NCI-H2196 treated with DMSO at 0.1 percent for 48 hours (cell line): ENCODE data around the gene RGS3.

ENCODE experiments used
- DNase-seq: peaks from one replicate; lab custom pipeline; 2025; ENCODE audit not compliant: unreplicated experiment; lab: John Stamatoyannopoulos, UW

RGS3 gene

DNA sequence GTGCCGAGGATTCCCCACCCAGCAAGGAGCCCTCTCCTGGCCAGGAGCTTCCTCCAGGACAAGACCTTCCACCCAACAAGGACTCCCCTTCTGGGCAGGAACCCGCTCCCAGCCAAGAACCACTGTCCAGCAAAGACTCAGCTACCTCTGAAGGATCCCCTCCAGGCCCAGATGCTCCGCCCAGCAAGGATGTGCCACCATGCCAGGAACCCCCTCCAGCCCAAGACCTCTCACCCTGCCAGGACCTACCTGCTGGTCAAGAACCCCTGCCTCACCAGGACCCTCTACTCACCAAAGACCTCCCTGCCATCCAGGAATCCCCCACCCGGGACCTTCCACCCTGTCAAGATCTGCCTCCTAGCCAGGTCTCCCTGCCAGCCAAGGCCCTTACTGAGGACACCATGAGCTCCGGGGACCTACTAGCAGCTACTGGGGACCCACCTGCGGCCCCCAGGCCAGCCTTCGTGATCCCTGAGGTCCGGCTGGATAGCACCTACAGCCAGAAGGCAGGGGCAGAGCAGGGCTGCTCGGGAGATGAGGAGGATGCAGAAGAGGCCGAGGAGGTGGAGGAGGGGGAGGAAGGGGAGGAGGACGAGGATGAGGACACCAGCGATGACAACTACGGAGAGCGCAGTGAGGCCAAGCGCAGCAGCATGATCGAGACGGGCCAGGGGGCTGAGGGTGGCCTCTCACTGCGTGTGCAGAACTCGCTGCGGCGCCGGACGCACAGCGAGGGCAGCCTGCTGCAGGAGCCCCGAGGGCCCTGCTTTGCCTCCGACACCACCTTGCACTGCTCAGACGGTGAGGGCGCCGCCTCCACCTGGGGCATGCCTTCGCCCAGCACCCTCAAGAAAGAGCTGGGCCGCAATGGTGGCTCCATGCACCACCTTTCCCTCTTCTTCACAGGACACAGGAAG lies 120.2 kb downstream of the RGS3 start:
- no peak for DNase-seq

DNA sequence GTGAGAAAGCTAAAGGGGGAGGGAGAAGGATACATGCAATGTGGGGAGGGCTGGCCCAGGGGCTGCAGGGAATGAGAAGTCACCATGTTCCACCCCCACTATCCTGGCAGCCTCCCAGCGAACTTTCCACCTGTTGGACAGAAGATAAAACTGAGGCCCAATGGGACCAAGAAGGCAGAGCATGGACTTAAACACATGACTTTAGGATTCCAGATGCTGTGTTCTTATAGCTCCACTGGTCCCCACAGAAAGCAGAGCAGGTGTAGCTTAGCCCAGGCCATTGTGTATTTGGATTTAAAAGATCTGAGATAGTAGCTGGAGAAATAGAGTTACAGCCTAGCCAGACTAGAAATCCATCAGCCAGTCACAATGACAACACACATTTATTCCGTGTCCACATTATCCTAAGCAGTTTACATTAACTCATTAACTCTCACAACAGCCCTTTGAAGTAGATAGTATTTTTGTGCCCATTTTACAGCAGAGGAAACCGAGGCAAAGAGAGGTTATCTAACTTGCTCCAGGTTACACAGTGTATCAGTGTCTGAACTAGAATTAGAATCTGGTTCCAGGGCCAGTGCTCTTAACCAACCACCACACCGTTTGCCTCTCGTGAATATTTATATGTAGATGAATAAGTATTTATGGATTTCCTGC lies 121.0 kb downstream of the RGS3 start:
- DNase-seq: no peak

DNA sequence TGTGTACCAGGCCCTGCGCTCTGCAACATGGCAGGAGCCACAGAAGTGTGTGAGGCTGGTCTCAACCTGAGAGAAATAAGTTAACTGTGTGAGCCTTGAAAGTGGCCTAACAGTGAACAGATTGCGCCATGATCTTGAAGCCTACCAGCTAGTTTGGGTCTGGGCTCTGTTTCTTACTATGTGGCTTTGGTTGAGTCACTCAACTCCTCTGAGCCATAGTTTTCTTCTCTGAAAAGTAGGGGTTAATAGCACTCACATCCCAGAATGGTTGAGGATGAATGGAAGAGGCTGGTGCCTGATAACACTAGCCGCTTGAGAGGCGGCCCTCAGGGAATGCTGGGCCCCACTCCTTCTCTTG lies 121.5 kb downstream of the RGS3 start:
- no peak for DNase-seq

DNA sequence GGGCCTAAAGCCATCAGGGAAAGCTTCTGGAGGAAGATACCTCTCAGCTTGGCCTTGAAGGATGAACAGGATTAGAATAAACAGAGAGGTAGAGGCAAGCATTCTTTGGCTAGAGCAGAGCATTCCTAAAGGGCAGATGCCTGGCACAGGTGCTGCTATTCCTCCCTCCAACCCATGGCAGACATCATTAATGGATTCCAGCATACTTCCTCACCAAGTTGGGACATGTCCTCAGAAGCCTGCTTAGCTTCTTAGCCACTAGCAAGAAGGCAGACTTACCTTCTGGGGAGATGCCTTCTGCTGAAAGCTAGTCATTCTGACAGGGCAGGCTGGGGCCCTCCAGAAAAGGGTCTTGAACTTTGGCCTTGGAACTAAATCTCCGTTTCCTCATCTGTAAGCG lies 122.0 kb downstream of the RGS3 start:
- no peak for DNase-seq

DNA sequence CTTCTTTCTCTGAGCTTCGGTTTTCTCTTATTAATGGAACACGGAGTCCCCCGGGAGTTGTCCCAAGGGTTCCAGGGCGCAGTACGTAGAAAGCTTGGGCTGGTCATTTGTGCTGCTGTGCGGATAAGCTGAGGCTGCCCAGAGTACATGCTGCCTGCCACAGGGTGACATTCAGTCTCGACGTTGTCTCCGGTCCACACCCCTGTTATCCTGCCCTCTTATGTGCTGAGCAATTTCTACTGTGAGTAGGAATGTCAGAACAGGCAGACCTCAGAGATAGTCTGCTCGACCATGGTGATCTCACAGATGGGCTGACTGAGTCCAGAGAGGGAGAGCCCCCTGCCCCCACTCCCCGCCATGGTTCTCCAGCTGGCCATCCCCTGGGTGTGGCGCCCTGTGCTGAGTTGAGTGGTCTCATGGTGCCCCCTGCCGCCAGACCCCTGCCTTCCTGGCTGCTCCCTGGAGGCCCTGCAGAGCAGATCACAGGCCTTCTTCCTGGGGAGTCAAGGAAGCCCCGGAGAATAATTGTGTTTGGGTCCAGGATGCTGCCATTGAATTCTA lies 124.0 kb downstream of the RGS3 start:
- DNase-seq: no peak

DNA sequence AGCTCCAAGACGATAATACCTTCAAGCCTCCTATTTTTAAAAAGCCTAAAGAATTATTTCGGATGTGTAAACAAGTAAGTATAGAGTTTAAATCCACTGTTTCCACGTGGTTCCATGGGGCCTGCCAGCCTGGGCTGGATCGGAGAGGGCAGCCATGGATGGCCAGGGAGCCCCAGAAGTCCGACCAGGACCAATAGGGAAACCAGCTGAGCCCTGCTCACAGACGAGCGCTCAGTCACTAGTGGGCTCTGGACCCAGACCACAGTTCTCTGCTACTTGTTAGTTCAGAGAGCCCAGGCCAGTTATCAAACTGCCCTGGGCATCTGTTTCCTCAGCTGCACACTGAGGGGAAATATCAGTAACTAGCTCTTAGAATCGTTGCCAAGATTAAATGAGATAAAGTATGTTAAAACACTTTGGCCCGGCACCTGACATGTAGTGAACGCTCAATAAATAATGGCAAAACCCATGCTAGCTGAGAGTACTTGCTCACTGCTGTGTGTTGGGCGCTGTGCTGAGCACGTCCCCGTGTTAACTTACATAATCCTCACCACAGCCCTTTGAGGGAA lies 124.8 kb downstream of the RGS3 start:
- DNase-seq: no peak

DNA sequence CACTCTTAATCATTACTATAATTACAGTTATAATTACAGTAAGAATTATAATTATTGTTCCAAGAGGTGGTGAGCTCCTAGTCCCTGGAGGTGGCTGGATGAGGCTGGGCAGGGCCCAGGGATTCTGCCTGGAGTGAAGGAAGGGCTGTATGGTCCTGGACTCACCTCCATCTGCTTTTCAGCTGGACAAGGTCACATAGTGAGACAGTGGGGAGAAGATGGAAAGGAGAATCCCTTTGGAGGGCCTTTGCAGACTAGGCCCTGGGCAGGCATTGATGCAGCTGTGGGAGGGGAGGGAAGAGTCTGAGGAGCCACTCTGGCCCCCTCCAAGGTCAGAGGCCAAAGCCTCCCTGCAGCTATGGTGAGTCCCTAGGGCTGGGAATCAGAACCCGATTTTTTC lies 125.4 kb downstream of the RGS3 start:
- DNase-seq: no peak

DNA sequence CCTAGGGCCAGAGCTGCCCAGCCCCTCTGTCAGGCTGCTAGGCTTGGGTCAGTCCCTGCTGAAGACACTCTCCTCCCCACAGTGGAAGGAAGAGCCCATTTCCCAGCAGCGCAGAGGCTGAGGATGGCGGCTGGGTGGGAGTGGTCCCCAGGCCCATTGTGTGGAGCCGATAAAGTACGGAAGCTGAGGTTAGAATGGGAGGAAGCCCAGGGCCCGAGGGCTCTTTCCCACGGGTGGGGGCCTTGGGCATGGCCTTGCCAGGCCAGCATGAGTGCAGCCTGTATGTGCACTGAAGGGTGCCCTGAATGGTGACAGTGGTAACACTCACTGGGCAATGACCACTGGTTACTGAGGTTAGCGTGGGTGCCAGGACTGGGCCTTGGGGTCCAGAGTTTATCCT lies 125.9 kb downstream of the RGS3 start:
- DNase-seq: no peak

DNA sequence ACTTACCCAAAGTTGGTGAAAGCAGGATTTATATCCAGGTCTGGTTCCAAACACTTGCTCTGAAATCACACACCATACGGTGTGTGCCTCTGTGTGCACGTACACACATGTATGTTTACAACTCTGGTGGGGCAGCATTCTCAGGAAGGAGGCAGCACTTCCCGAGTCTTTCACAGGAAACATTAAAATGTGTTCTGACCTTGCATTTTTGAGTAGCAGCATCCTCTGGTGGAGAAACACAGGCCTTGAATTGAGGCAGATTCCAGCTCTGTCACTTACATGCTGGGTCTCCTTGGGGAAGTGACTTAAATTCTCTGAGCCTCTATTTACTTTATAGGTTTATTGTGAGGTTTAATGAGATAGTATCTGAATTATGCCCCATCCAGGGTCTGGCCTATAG lies 126.4 kb downstream of the RGS3 start:
- no peak for DNase-seq

DNA sequence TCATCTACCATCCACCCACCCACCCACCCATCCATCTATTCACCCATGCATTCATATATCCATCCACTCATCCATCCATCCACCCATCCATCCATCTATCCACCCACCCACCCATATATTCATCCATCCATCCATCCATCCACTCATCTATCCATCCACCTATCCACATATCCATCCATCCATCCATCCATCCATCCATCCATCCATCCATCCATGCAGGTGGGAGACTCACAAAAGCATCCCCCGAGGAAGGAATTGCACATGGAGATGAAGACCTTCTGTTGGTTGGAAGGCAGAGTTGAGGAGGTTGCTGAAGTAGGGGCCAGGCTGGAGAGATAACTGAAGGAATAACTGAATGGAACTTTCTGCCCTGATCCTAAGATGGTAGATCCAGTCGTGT lies 126.9 kb downstream of the RGS3 start:
- DNase-seq: no peak

DNA sequence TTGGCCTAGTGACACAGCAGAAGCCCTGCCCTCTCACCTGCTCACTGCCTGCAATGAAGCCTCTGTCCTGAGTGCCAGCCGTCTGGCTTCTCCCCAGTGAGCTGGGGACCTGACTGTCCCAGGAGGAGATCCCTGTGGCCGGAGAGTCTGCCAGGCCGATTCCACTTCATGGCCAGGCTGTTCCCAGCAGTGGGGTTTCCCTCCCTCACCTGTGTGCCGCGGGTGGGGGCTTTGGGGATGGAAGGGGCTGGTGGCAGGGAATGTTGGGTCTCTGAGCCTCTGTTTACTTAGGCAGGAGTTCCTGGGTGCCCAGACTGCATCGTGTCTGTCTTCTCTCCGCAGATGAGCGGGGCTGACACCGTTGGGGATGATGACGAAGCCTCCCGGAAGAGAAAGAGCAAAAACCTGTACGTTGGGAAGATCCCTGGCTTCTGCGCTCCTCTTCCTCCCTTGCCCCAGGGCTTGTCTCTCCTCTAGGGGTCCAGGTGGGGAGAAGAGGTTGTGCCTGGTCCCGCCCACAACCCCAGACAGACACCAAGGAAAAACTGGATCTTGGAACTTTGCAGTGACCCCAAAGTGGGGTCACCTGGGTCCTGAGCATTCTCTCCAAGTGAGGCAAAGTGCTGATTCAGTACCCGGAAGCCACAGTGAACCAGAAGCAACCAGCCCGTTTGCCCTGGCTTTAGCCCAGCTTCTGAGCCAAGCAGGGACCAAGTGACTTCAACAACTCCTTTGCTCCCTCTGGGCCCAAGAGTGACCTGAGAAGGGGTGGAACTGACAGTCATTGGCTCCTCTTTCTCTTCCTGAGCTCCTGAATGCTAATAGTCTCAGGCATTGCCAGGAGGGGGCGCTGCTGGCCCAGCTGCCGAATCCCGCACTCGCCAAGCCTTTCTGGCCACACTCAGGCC lies 127.7 kb downstream of the RGS3 start:
- peak; percentile 70 for DNase-seq

DNA sequence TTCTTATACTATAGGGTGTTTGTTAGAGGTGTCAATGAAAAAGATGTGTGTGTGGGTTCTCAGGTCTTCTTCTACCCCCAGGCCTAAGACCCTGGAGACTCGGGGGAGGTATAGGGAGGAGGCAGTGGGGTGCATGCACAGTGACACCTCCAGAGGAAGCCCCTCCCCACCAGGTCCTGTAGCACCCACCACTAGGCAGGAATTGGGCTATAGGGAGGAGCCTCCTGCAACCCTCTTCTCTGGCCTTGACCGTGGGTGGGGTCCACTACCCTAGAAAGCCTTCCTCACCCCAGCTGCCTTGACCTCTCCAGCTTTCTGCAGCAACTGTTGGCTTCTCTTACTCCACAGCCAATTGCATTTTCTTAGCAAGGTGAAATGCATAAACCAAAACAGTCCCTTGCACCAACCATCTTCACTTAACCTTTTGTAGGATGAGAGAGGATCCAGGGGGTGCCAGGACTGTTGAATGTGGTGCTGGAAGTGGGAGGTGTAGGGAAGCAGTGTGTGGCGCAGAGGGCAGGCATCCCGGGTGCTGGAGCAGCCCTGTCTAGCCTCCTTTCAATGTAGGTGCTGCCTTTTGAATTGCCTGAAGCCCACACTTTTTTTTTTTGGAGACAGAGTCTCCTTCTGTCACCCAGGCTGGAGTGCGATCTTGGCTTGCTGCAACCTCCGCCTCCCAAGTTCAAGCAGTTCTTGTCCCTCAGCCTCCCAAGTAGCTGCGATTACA lies 128.5 kb downstream of the RGS3 start:
- DNase-seq: no peak

DNA sequence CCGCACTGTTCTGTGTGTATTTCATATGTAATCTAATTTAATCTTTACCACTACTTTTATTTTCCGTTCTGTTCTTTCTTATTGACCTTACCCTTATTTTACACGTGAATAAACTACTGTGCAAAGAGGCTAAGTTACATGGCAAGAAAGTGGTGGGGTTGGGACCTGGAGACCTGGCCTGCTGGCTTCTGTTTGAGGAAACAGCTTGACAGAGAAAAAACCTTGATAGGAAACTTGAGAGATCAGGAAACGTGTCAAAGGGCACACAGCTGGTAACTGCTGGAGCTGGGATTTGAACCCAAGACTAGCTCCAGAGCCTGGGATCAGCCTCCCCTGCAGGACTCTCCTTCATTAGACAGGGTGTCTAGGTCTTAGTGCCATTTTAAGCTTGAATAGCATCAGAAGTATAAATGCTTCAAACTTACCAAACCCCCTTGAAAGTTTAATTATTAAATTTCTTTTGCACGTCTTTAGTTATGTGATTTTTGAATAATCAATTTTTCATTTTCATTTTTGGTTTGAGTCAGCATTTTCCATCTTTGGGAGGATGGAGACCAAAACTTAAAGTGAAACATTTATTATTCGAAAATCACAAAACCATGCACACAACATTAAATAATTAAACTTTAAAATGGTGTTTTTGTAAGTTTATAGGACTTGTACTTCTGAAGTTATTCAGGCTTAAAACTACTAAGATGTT lies 129.5 kb downstream of the RGS3 start:
- DNase-seq: no peak

DNA sequence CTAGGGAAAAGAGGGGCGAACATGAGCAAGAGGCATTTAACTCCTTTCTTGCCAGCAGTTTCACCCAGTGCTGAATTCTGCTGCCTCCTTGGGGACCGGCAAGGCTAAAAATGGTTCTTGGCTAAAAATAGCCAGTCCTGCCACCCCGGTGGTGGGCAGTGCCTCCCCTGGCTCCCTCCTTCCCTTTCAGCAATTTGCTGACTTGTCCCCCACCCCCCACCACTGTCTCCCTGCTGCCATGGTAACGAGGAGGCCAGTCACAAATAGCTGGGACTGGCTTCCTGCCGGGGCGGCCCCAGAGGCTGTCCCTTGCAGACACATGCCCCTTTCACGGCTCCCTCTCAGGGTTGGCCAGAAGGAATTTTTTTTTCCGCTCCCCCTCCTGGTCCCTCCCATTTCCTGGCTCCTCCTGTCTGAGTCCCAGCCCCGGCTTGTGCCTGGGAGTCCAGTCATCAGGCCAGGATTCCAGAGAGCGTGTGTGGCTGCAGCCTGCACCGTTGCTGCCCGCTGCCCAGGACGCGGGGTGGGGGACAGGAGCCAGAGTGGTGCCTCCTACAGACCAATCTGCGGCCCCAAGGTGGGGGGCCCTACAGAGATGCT lies 130.3 kb downstream of the RGS3 start:
- DNase-seq: no peak

DNA sequence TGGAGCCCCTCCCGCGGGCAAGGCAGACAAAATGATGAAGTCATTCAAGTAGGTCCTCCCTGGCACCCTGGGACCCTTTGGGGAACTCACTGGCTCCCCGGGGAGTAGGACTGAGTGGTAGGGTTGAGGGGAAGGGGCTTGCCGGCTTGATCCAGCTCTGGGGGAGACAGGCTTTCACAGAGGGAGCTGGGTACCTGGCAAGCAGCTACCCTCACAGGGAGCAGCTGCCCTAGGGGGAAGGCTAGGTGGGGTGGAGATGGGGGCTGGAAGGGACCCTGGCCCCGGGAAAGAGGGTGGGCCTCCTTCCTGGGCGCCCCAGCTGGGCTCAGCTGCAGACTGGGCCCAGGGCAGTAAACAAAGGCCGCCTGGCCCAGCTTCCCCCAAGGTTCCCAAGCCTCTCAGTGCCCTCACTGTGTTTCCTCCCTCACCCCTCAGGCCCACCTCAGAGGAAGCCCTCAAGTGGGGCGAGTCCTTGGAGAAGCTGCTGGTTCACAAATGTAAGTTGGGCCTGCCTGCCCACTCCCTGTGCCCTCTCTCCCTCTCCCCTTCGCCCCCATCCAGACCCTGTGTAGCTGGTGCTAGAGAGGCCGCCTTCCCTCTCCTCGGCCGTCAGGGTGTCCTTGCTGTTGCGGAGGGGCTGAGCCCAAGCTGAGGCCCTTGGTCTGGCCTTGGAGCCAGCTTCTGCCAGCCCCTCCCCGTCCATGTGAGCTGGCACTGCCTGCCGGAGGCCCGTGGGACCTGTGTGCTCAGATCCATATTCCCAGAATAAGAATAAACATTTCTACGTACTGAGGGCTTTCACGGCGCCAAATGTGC lies 131.2 kb downstream of the RGS3 start:
- DNase-seq: no peak

DNA sequence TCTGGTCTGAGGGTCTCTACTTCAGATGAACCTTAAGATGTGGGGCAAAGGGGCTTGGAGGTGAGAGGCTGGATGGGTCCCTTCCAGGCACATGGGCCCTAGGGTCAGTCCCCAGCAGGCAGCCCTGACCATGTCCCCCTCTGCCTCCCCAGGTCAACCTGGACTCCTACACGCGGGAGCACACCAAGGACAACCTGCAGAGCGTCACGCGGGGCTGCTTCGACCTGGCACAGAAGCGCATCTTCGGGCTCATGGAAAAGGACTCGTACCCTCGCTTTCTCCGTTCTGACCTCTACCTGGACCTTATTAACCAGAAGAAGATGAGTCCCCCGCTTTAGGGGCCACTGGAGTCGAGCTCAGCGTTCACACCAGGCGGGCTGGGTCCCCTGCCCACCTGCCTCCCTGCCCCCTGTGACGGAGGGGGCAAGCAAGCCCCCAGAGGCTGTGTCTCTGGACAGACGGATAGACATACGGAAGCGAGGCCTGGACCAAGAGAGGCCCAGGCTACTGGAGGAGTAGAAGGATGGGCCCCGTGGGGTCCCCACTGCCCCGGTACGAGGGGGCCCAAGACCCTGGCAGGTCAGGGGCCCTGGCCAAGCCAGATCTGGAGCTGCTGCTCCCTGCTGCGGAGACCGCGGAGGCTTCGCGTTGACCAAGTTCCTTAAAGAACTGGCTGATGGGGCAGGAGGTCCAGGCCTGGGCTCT lies 133.2 kb downstream of the RGS3 start:
- no peak for DNase-seq

DNA sequence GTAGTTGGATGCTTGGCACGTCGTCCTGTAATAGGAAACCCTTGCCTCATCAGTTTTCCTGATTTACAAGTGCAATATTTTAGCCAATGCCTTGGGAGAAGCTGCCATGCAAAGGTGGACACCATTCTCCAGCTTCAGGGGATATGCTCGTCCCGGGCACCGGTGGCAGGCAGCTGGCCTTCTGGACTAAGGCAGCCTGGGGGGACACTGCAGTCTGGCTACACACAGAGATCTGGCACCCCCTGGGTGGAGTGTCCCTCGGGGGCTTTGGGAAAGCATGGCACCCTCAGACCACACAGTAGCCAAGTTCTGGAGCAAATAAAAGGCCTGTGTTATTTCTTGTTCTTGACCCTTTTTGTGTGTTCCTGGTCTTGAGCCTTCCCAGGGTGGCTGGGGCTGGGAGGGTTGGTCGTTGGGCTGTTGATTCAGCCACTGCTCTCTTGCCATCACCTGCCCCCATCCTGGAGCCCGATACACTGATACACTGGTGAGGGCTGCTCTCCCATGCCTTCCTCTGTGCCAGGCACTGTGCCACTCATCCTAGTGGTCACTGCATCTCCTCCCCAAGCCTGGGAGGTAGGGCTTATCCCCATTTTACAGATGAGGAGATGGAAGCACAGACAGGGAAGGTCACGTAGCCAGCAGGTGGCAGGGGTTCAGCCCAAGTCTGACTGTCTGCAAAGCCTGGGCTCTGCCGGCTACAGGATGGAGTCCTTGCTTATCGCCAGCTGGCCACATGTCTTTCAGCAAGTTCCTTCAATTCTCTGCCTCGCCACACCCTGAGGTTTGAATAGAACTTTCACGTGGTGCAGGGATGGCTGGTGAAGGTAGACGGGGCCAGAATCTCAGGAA lies 134.1 kb downstream of the RGS3 start:
- DNase-seq: no peak
